Measurements from ENCODE around the gene NRDC. TPM values are rescaled to one million over a fixed set of nuclear protein-coding genes. Genes with fewer than 3 reads are reported as not detected.

Gene NRDC
- total and polyA plus RNA-seq, 3 donors from 2014 or later = 108 to 264 (median 185) TPM

DNA sequence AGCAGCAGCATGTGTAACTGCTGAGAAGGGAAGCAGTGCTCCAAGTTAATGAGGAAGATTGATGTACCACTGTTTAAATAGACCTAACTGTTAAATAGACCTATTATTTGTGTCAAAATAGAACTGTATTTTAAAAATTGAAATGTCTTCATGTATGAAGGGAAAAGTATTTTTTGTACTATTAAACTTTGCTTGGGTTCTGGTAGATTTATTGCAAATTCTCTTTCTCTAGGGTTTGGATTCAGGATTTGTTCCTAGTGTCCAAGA lies 133.3 kb downstream of the NRDC start:
- H3K36me3 ChIP-seq (ENCODE audit: low read depth, missing control alignments) = no peaks in the 10 kb centered on the region
- H3K4me3 ChIP-seq = no peak overlapping the region
- intact Hi-C loops (cut with DNase I; ENCODE audit: low total_unique reads) = no loop called here
- no peak overlapping the region for H3K27ac ChIP-seq
- H3K27me3 ChIP-seq = no peaks in the 10 kb centered on the region
- DNase-seq = no peak
- H3K9me3 ChIP-seq = no peaks in the 10 kb centered on the region
- no peak for TF ChIP-seq POLR2A (IDR thresholded peaks at IDR 0.05)
- no peak for TF ChIP-seq CTCF (IDR thresholded peaks at IDR 0.05)
- H3K4me1 ChIP-seq = no peaks in the 10 kb centered on the region

GRCh38 chr1:51744506-51745303 lies 133.8 kb downstream of the NRDC start:
- TF ChIP-seq CTCF (IDR thresholded peaks at IDR 0.05) = no peak
- no peak for TF ChIP-seq POLR2A (IDR thresholded peaks at IDR 0.05)
- intact Hi-C loops (cut with DNase I; ENCODE audit: low total_unique reads) = no loop called here
- WGBS, 2 donors = 79 to 80% methylated on average over 4 of the region's 4 CpGs
- no peaks in the 10 kb centered on the region for H3K36me3 ChIP-seq (ENCODE audit: low read depth, missing control alignments)
- no peak overlapping the region for H3K4me3 ChIP-seq
- no peaks in the 10 kb centered on the region for H3K27me3 ChIP-seq
- no peaks in the 10 kb centered on the region for H3K4me1 ChIP-seq
- no peak overlapping the region for H3K27ac ChIP-seq
- H3K9me3 ChIP-seq = no peaks in the 10 kb centered on the region
- no peak for DNase-seq

DNA sequence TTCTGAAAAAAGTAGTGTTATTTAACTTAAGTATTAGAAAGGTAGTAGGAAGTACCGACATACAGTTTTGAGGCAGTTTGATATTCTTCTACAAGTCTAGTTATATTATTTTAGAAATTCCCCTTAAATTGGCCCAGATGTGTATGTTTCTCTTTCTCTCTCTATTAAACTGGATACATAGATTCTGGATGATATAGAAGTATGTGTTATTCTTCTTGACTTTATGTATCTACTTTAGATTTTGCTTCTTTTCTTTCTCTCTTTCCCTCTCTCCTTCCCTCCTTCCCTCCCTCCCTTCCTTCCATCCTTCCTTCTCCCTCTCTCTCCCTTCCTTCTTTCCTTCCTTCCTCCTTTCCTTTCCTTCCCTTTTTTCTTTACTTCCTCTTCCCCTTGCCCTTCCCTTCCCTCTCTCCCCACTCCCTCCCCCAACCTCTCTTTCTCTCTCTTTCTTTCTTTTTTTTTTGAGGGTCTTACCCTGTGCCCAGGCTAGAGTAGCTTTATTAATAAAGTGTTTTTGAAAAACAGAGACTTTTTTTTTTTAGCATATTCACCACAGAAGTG lies 137.3 kb downstream of the NRDC start:
- Histone ChIP-seq H3K36me3 (ENCODE audit: low read depth, missing control alignments) (no peaks in the 10 kb centered on the region), H3K4me3 (no peak overlapping the region), H3K27me3 (no peaks in the 10 kb centered on the region), H3K9me3 (no peaks in the 10 kb centered on the region), H3K27ac (no peak overlapping the region), H3K4me1 (peaks cover 6% of the 10 kb centered on the region)
- WGBS, 2 donors = 92 to 100% methylated on average over 1 of the region's 1 CpG
- intact Hi-C loops (cut with DNase I; ENCODE audit: low total_unique reads) = no loop called here
- no peak for DNase-seq
- TF ChIP-seq CTCF (IDR thresholded peaks at IDR 0.05) (no peak), POLR2A (IDR thresholded peaks at IDR 0.05) (no peak)

- H3K36me3 ChIP-seq (ENCODE audit: low read depth, missing control alignments) = no peaks in the 10 kb centered on the region
- TF ChIP-seq CTCF (IDR thresholded peaks at IDR 0.05) (no peak), POLR2A (IDR thresholded peaks at IDR 0.05) (no peak)
- no peaks in the 10 kb centered on the region for H3K27me3 ChIP-seq
- no peaks in the 10 kb centered on the region for H3K9me3 ChIP-seq
- intact Hi-C loops (cut with DNase I; ENCODE audit: low total_unique reads) = no loop called here
- peaks cover 11% of the 10 kb centered on the region for H3K4me1 ChIP-seq
- no peak overlapping the region for H3K27ac ChIP-seq
- 73 to 87% methylated on average over 3 of the region's 3 CpGs for WGBS, 2 donors
- H3K4me3 ChIP-seq = no peak overlapping the region
- DNase-seq = no peak
Measured at GRCh38 chr1:51740652-51741051, 137.9 kb downstream of the NRDC start.

MicroRNA genes within 50 kb of the gene (microRNA counts, 767-probe panel; counts per million panel counts)
- 0 to 152 counts per million in 2 donors for microRNA hsa-miR-761

Small RNA genes within 50 kb of the gene (microRNA-seq; reads per million reads assigned to microRNA genes)
- gene MIR761 (ENCODE audit: borderline number of aligned reads in 2 of 2, borderline replicate concordance in 1 of 2) = 0 reads per million in 2 donors

Small RNA genes within 50 kb of the gene (small RNA-seq; reads per million reads assigned to genes)
- gene AL050343.2 = 0 reads per million in 2 donors

Other genes with a start within 250 kb of the NRDC start
- 1 to 10 TPM; 1.4 TPM for gene RAB3B, start 112.0 kb upstream of the NRDC start, total RNA-seq
- 0.50 TPM for gene RAB3B, start 112.0 kb upstream of the NRDC start, polyA plus RNA-seq (ENCODE audit: insufficient read depth, low read depth, low replicate concordance)
- 10 to 100 TPM; 15.2 to 15.7 TPM for gene KTI12, start 155.1 kb upstream of the NRDC start, total RNA-seq
- 10.6 TPM for gene KTI12, start 155.1 kb upstream of the NRDC start, polyA plus RNA-seq (ENCODE audit: insufficient read depth, low read depth, low replicate concordance)
- gene TXNDC12, start 176.5 kb upstream of the NRDC start, total RNA-seq = 10 to 100 TPM; 33.3 to 38.4 TPM
- 39.2 TPM for gene TXNDC12, start 176.5 kb upstream of the NRDC start, polyA plus RNA-seq (ENCODE audit: insufficient read depth, low read depth, low replicate concordance)
- gene BTF3L4, start 177.6 kb upstream of the NRDC start, total RNA-seq = 10 to 100 TPM; 44.5 to 49.5 TPM
- gene BTF3L4, start 177.6 kb upstream of the NRDC start, polyA plus RNA-seq (ENCODE audit: insufficient read depth, low read depth, low replicate concordance) = 79.7 TPM